Spleen (tissue), 11 donors: ENCODE results near the gene RIIAD1. TPM values are rescaled to one million over a fixed set of nuclear protein-coding genes. Genes with fewer than 3 reads are reported as not detected.

Source experiments
- DNase-seq: peaks from one replicate; pipeline ENCODE4 v3.0.0-alpha.2; 2020
- H3K27ac ChIP-seq, 8 donors: fragments of 200-600 bp; sonication (generic) in 7 of 8; 1 replicate in 4 of 8; 2 replicates in 4 of 8; pipeline versions ENCODE4 v1.5.0 to v1.8.0; 2016 to 2021; ENCODE audit warnings: inconsistent platforms in 4 of 8, mild to moderate bottlenecking in 4 of 8, moderate library complexity in 1 of 8
- H3K27me3 ChIP-seq, 7 donors: fragments of 200-600 bp; sonication (generic) in 6 of 7; replicated peaks in 1 of 7; 1 replicate in 4 of 7; 2 replicates in 3 of 7; pipeline versions ENCODE4 v1.5.0 to v1.8.0; 2016 to 2021; ENCODE audit warnings: inconsistent platforms in 3 of 7, mild to moderate bottlenecking in 1 of 7
- H3K36me3 ChIP-seq, 6 donors: fragments of 200-600 bp; sonication (generic) in 5 of 6; 1 replicate in 4 of 6; 2 replicates in 2 of 6; pipeline versions ENCODE4 v1.5.0 to v1.8.0; 2016 to 2021; ENCODE audit warnings: inconsistent platforms in 2 of 6
- H3K4me1 ChIP-seq, 6 donors: fragments of 200-600 bp; sonication (generic) in 5 of 6; 1 replicate in 3 of 6; 2 replicates in 3 of 6; pipeline versions ENCODE4 v1.5.0 to v1.8.0; 2016 to 2021; ENCODE audit warnings: inconsistent platforms in 3 of 6
- H3K4me3 ChIP-seq, 8 donors: fragments of 200-600 bp; sonication (generic) in 7 of 8; 1 replicate in 4 of 8; 2 replicates in 4 of 8; pipeline versions ENCODE4 v1.5.0 to v1.8.0; 2016 to 2021; ENCODE audit warnings: inconsistent platforms in 4 of 8, mild to moderate bottlenecking in 4 of 8, moderate library complexity in 2 of 8
- H3K9me3 ChIP-seq, 8 donors: fragments of 200-600 bp; sonication (generic) in 7 of 8; 1 replicate in 4 of 8; 2 replicates in 4 of 8; pipeline versions ENCODE4 v1.5.0 to v1.8.0; 2016 to 2021; ENCODE audit warnings: inconsistent platforms in 4 of 8
- CTCF ChIP-seq, 11 experiments: fragments of 200-600 bp in 7 of 11; fragments of 450-650 bp in 4 of 11; sonication (generic) in 4 of 11; IDR thresholded peaks in 8 of 11; conservative IDR thresholded peaks in 3 of 11; 1 replicate in 7 of 11; 2 replicates in 4 of 11; pipeline versions ENCODE4 v1.4.0 to v1.8.0; 2016 to 2021; ENCODE audit warnings: antibody characterized with exemption in 11 of 11, inconsistent platforms in 4 of 11, mild to moderate bottlenecking in 1 of 11
- POLR2A ChIP-seq, 3 donors: fragments of 450-650 bp; IDR thresholded peaks; one replicate each; pipeline ENCODE4 v1.5.1; 2017; ENCODE audit warnings: antibody characterized with exemption in 3 of 3, mild to moderate bottlenecking in 1 of 3
- POLR2AphosphoS5 ChIP-seq, 3 donors: sonication (generic); formaldehyde crosslinking; IDR thresholded peaks; one replicate each; pipeline ENCODE4 v1.5.1; 2017; ENCODE audit warnings: antibody characterized with exemption in 3 of 3
- WGBS, 5 donors: extraction: QIAGEN DNeasy Blood & Tissue Kit in 3 of 5; methylation state at CpG; one replicate each; pipeline versions ENCODE4 v1.1.5 to v1.1.7; 2013 to 2018; 5-methylcytosine and 5-hydroxymethylcytosine counted together
- intact Hi-C: fragments of 100-400 bp; cut with DNase I; formaldehyde crosslinking; loops from one replicate; pipeline ENCODE4 v1.15.0; 2023; ENCODE audit warnings: low total_unique reads
- polyA plus RNA-seq, 3 donors: library from polyadenylated mRNA; stranded (reverse); fragments of 200-250 nt; gene quantifications; one replicate each; pipeline ENCODE4 v1.2.1, GENCODE V29; 2013
- total RNA-seq, 7 donors: library from RNA; depleted of rRNA in 3 of 7; stranded (reverse); fragments of >200 nt in 3 of 7; fragmentation: NEBNext Ultra II Directional in 4 of 7; extraction: Animal tissue kit (Norgen Biotek cat#: 25700) in 4 of 7; gene quantifications; one replicate each; pipeline versions ENCODE4 v1.1.0 to v1.2.1, GENCODE V29; 2016 to 2021
- donor health status: healthy with polysubstance abuse.
- donor health status: DM: no; HTN: no; CAD: no; lungs with moderate emphysema.
- donor health status: DM: no; HTN: no; CAD: no.
- donor health status: Bipolar disorder and iron deficiency.
- donor health status: healthy.
- donor health status: DM: no; HTN: no; CAD: no.
- donor health status: DM: yes; HTN: yes; CAD: no.

RIIAD1 gene
- total and polyA plus RNA-seq, 10 donors = 0.34 TPM; not detected in 9

- TF ChIP-seq POLR2AphosphoS5 (IDR thresholded peaks at IDR 0.05) = no peak
- no peak for TF ChIP-seq POLR2A (IDR thresholded peaks at IDR 0.05)
- TF ChIP-seq CTCF (IDR thresholded peaks at IDR 0.05 in 8 of 11, conservative IDR thresholded peaks at IDR 0.05 in 3 of 11) = no peak
- intact Hi-C loops = no loop called here
- H3K27me3 ChIP-seq = peaks cover 2 to 83% (median 23%) of the 10 kb centered on the region in 7 donors
- H3K4me3 ChIP-seq = peak within 1 kb of the TSS in 2 of 8 donors; percentile 1 to 6
- WGBS, 5 donors = 7 to 15% (median 9%) methylated on average over 25 to 27 of the region's 27 CpGs
- peaks cover 6 to 42% (median 30%) of the 10 kb centered on the region in 6 donors for H3K4me1 ChIP-seq
- no peaks in the 10 kb centered on the region for H3K36me3 ChIP-seq
- H3K9me3 ChIP-seq = no peaks in the 10 kb centered on the region
- H3K27ac ChIP-seq = no peak within 1 kb of the TSS
- no peak for DNase-seq
Observed at GRCh38 chr1:151716771-151717631, 4.3 kb upstream of the RIIAD1 start, which contains the start of gene CELF3. Gene CELF3 (minus strand): TSS chr1:151716803. CDS start chr1:151716020, 783 bp downstream.

GRCh38 chr1:151718011-151718431 lies 3.3 kb upstream of the RIIAD1 start:
- TF ChIP-seq POLR2A (IDR thresholded peaks at IDR 0.05) (no peak), CTCF (IDR thresholded peaks at IDR 0.05 in 8 of 11, conservative IDR thresholded peaks at IDR 0.05 in 3 of 11) (no peak), POLR2AphosphoS5 (IDR thresholded peaks at IDR 0.05) (no peak)
- intact Hi-C loops = no loop called here
- Histone ChIP-seq H3K9me3 (no peaks in the 10 kb centered on the region), H3K4me1 (peaks cover 6 to 46% (median 32%) of the 10 kb centered on the region in 6 donors), H3K4me3 (no peak overlapping the region), H3K36me3 (no peaks in the 10 kb centered on the region), H3K27me3 (peaks cover 2 to 91% (median 23%) of the 10 kb centered on the region in 7 donors), H3K27ac (no peak overlapping the region)
- no peak for DNase-seq
- 43 to 52% (median 46%) methylated on average over 4 of the region's 4 CpGs for WGBS, 5 donors

GRCh38 chr1:151718666-151719065 lies 2.7 kb upstream of the RIIAD1 start:
- WGBS, 5 donors = 62 to 93% (median 87%) methylated on average over 4 of the region's 4 CpGs
- TF ChIP-seq POLR2AphosphoS5 (IDR thresholded peaks at IDR 0.05) (no peak), CTCF (IDR thresholded peaks at IDR 0.05 in 8 of 11, conservative IDR thresholded peaks at IDR 0.05 in 3 of 11) (no peak), POLR2A (IDR thresholded peaks at IDR 0.05) (no peak)
- Histone ChIP-seq H3K27ac (no peak overlapping the region), H3K27me3 (peaks cover 2 to 92% (median 23%) of the 10 kb centered on the region in 7 donors), H3K9me3 (no peaks in the 10 kb centered on the region), H3K4me1 (peaks cover 6 to 46% (median 32%) of the 10 kb centered on the region in 6 donors), H3K36me3 (no peaks in the 10 kb centered on the region), H3K4me3 (no peak overlapping the region)
- intact Hi-C loops = no loop called here
- no peak for DNase-seq

- peaks cover 2 to 90% (median 29%) of the 10 kb centered on the region in 7 donors for H3K27me3 ChIP-seq
- no peaks in the 10 kb centered on the region for H3K9me3 ChIP-seq
- intact Hi-C loops = no loop called here
- H3K4me3 ChIP-seq = peak overlapping the region in 3 of 8 donors; percentile 55 to 66 (median 58)
- TF ChIP-seq POLR2AphosphoS5 (IDR thresholded peaks at IDR 0.05) = no peak
- TF ChIP-seq POLR2A (IDR thresholded peaks at IDR 0.05) = no peak
- TF ChIP-seq CTCF (IDR thresholded peaks at IDR 0.05 in 8 of 11, conservative IDR thresholded peaks at IDR 0.05 in 3 of 11) = no peak
- H3K36me3 ChIP-seq = no peaks in the 10 kb centered on the region
- peaks cover 6 to 46% (median 32%) of the 10 kb centered on the region in 6 donors for H3K4me1 ChIP-seq
- DNase-seq = no peak
- H3K27ac ChIP-seq = peak overlapping the region in 7 of 8 donors; percentile 60 to 81 (median 69)
- WGBS, 5 donors = 18 to 44% (median 25%) methylated on average over 1 of the region's 1 CpG
Observed at GRCh38 chr1:151720125-151720524, 1.2 kb upstream of the RIIAD1 start.
